Measurements from ENCODE around the gene UTP20. TPM values are rescaled to one million over a fixed set of nuclear protein-coding genes. Genes with fewer than 3 reads are reported as not detected.

Gene UTP20
- total RNA-seq, 1 donor from 2014 or later, result 19.3 TPM

DNA sequence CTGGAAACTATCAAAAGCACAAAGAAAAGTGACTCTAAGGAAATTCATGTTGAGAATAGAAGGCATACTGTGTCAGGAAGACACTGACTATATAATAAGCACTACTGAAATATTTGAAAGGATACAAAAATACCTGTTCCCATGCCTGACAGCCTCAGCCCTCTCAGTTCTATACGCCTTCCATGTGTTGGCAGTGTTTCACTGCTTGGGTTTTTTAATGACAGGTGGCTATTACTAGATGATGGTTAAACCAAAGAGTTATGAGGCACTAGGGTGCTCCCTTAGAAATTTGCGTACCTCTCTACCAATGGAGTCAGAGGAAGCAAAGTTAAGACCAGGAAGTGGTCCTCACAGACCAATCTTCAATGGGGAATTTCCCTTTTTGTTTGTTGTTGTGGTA lies 44.2 kb upstream of the UTP20 start:
- no peak overlapping the region for H3K9ac ChIP-seq (ENCODE audit: low read length)
- H3K9me3 ChIP-seq (ENCODE audit: insufficient read depth, low read depth, low read length), result peaks cover 4% of the 10 kb centered on the region
- H3K9me3 Mint-ChIP-seq (ENCODE audit: unreplicated experiment), result peaks cover 2% of the 10 kb centered on the region
- no peaks in the 10 kb centered on the region for H4K20me1 ChIP-seq (ENCODE audit: insufficient read depth, low read length)
- no peak overlapping the region for H3K4me2 ChIP-seq (ENCODE audit: low read length)
- H3K27me3 ChIP-seq (ENCODE audit: insufficient read depth, low read length), result no peaks in the 10 kb centered on the region
- no peak overlapping the region for H3K4me3 ChIP-seq (ENCODE audit: insufficient read depth, low read depth, low read length)
- H3K27ac ChIP-seq (ENCODE audit: low read depth, low read length), result no peak overlapping the region
- H3K79me2 ChIP-seq (ENCODE audit: insufficient read depth, low read length), result no peaks in the 10 kb centered on the region
- no peak overlapping the region for H3K4me3 Mint-ChIP-seq (ENCODE audit: unreplicated experiment)
- H3K36me3 Mint-ChIP-seq (ENCODE audit: low read depth, unreplicated experiment), result no peaks in the 10 kb centered on the region
- no peaks in the 10 kb centered on the region for H3K36me3 ChIP-seq (ENCODE audit: insufficient read depth, low read length)
- no peak overlapping the region for H2AFZ ChIP-seq (ENCODE audit: low read depth, low read length)
- H3K27ac Mint-ChIP-seq (ENCODE audit: unreplicated experiment), result no peak overlapping the region
- peaks cover 8% of the 10 kb centered on the region for H3K4me1 Mint-ChIP-seq (ENCODE audit: low read depth, unreplicated experiment)
- H3K4me1 ChIP-seq (ENCODE audit: insufficient read depth, low read length), result no peaks in the 10 kb centered on the region
- no peaks in the 10 kb centered on the region for H3K27me3 Mint-ChIP-seq (ENCODE audit: low read depth, unreplicated experiment)
- FAIRE-seq, result no peak
- TF ChIP-seq CTCF (IDR thresholded peaks at IDR 0.05; ENCODE audit: insufficient read depth, low read depth, low read length) (no peak), EZH2 (IDR thresholded peaks at IDR 0.05; ENCODE audit: insufficient read depth, low read length) (no peak)
- DNase-seq (ENCODE audit: low read depth), result no peak

- peaks cover 7% of the 10 kb centered on the region for H3K4me1 Mint-ChIP-seq (ENCODE audit: low read depth, unreplicated experiment)
- H3K36me3 Mint-ChIP-seq (ENCODE audit: low read depth, unreplicated experiment), result no peaks in the 10 kb centered on the region
- H3K4me3 Mint-ChIP-seq (ENCODE audit: unreplicated experiment), result no peak overlapping the region
- H3K27me3 ChIP-seq (ENCODE audit: insufficient read depth, low read length), result no peaks in the 10 kb centered on the region
- no peaks in the 10 kb centered on the region for H4K20me1 ChIP-seq (ENCODE audit: insufficient read depth, low read length)
- H3K4me1 ChIP-seq (ENCODE audit: insufficient read depth, low read length), result no peaks in the 10 kb centered on the region
- H2AFZ ChIP-seq (ENCODE audit: low read depth, low read length), result no peak overlapping the region
- no peak overlapping the region for H3K9ac ChIP-seq (ENCODE audit: low read length)
- no peaks in the 10 kb centered on the region for H3K27me3 Mint-ChIP-seq (ENCODE audit: low read depth, unreplicated experiment)
- no peak overlapping the region for H3K4me2 ChIP-seq (ENCODE audit: low read length)
- no peaks in the 10 kb centered on the region for H3K79me2 ChIP-seq (ENCODE audit: insufficient read depth, low read length)
- no peak overlapping the region for H3K27ac Mint-ChIP-seq (ENCODE audit: unreplicated experiment)
- H3K9me3 ChIP-seq (ENCODE audit: insufficient read depth, low read depth, low read length), result peaks cover 4% of the 10 kb centered on the region
- FAIRE-seq, result no peak
- DNase-seq (ENCODE audit: low read depth), result no peak
- TF ChIP-seq CTCF (IDR thresholded peaks at IDR 0.05; ENCODE audit: insufficient read depth, low read depth, low read length) (no peak), EZH2 (IDR thresholded peaks at IDR 0.05; ENCODE audit: insufficient read depth, low read length) (no peak)
- no peaks in the 10 kb centered on the region for H3K36me3 ChIP-seq (ENCODE audit: insufficient read depth, low read length)
- no peak overlapping the region for H3K27ac ChIP-seq (ENCODE audit: low read depth, low read length)
- H3K4me3 ChIP-seq (ENCODE audit: insufficient read depth, low read depth, low read length), result no peak overlapping the region
- peaks cover 2% of the 10 kb centered on the region for H3K9me3 Mint-ChIP-seq (ENCODE audit: unreplicated experiment)
Measured at GRCh38 chr12:101238306-101238705, 41.6 kb upstream of the UTP20 start.

DNA sequence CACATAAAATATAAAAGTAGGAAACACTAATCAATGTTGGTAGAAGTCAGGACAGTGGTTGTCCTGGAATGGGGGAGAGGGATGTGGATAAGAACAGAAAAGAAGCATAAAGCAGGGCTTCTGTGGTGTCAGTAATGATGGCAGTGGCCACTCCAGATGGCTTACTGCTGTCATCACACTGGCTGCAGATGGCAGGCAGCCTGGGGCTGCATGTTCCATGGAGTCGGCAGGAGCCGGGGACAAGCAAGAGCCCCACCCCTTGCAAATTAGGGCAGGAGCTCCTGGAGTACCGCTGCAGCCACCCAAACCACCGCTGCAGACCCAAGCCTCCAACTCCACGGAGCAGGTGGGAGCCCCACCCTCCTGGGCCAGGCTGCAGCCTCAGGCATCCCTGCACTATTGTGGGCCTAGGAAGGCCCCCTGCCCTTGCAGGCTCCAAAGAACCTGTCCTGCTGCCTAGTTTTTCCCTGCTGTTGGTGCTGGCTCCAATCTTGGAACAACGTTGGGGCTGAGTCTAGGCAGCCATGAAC lies 41.0 kb upstream of the UTP20 start:
- H3K79me2 ChIP-seq (ENCODE audit: insufficient read depth, low read length), result no peaks in the 10 kb centered on the region
- no peak overlapping the region for H3K4me2 ChIP-seq (ENCODE audit: low read length)
- H3K36me3 ChIP-seq (ENCODE audit: insufficient read depth, low read length), result no peaks in the 10 kb centered on the region
- H3K27ac ChIP-seq (ENCODE audit: low read depth, low read length), result no peak overlapping the region
- DNase-seq (ENCODE audit: low read depth) (no peak), FAIRE-seq (no peak)
- no peaks in the 10 kb centered on the region for H3K4me1 ChIP-seq (ENCODE audit: insufficient read depth, low read length)
- H2AFZ ChIP-seq (ENCODE audit: low read depth, low read length), result no peak overlapping the region
- H3K27me3 ChIP-seq (ENCODE audit: insufficient read depth, low read length), result no peaks in the 10 kb centered on the region
- TF ChIP-seq CTCF (IDR thresholded peaks at IDR 0.05; ENCODE audit: insufficient read depth, low read depth, low read length), result no peak
- TF ChIP-seq EZH2 (IDR thresholded peaks at IDR 0.05; ENCODE audit: insufficient read depth, low read length), result no peak
- no peak overlapping the region for H3K4me3 ChIP-seq (ENCODE audit: insufficient read depth, low read depth, low read length)
- no peaks in the 10 kb centered on the region for H4K20me1 ChIP-seq (ENCODE audit: insufficient read depth, low read length)
- H3K9ac ChIP-seq (ENCODE audit: low read length), result no peak overlapping the region
- H3K27me3 Mint-ChIP-seq (ENCODE audit: low read depth, unreplicated experiment), result no peaks in the 10 kb centered on the region
- no peaks in the 10 kb centered on the region for H3K36me3 Mint-ChIP-seq (ENCODE audit: low read depth, unreplicated experiment)
- H3K9me3 Mint-ChIP-seq (ENCODE audit: unreplicated experiment), result peaks cover 2% of the 10 kb centered on the region
- H3K9me3 ChIP-seq (ENCODE audit: insufficient read depth, low read depth, low read length), result peaks cover 4% of the 10 kb centered on the region
- peaks cover 9% of the 10 kb centered on the region for H3K4me1 Mint-ChIP-seq (ENCODE audit: low read depth, unreplicated experiment)
- H3K27ac Mint-ChIP-seq (ENCODE audit: unreplicated experiment), result no peak overlapping the region
- H3K4me3 Mint-ChIP-seq (ENCODE audit: unreplicated experiment), result no peak overlapping the region
